H1 (cell line): Measurements from ENCODE around the gene RIBC2. TPM values are rescaled to one million over a fixed set of nuclear protein-coding genes. Genes with fewer than 3 reads are reported as not detected.

Experiments used
- CTCF ChIA-PET: fragments of 300-600 bp; sonication (Branson Sonifier 250); formaldehyde crosslinking; loops from one replicate; lab custom pipeline; 2021; ENCODE audit not compliant: partially characterized antibody; lab: Charles Lee
- POLR2A ChIA-PET: fragments of 300-600 bp; sonication (Branson Sonifier 250); formaldehyde crosslinking; loops from one replicate; lab custom pipeline; 2021; ENCODE audit warnings: inconsistent platforms; ENCODE audit not compliant: partially characterized antibody; lab: Charles Lee
- DNase-seq, 2 experiments: peaks; one replicate each; pipeline versions ENCODE4 v3.0.0 to v3.0.0-alpha.2; 2010 to 2022; ENCODE audit warnings: low spot score in 2 of 2, low read depth in 1 of 2, mixed read lengths in 1 of 2
- FAIRE-seq: peaks from 2 replicates; lab custom pipeline; 2011; peaks lifted over from hg19 to GRCh38; lab: Jason Lieb, UNC
- H2AFZ ChIP-seq: 2 replicates; pipeline ENCODE4 v1.8.1; 2012; ENCODE audit warnings: low read length, inconsistent platforms
- H2AK5ac ChIP-seq: 2 replicates; pipeline ENCODE4 v1.6.1; 2013; ENCODE audit warnings: low read depth, low read length
- H2BK120ac ChIP-seq: replicated peaks from 2 replicates; pipeline ENCODE3; 2013; ENCODE audit warnings: low read depth, low read length, inconsistent platforms
- H2BK12ac ChIP-seq: 2 replicates; pipeline ENCODE4 v1.6.1; 2013; ENCODE audit warnings: low read depth, low read length
- H2BK15ac ChIP-seq: 2 replicates; pipeline ENCODE4 v1.6.1; 2013; ENCODE audit warnings: low read length
- H2BK20ac ChIP-seq: 2 replicates; pipeline ENCODE4 v1.6.1; 2013; ENCODE audit warnings: low read length
- H2BK5ac ChIP-seq: 2 replicates; pipeline ENCODE4 v1.6.1; 2013; ENCODE audit warnings: low read depth, low read length
- H3K14ac ChIP-seq: 2 replicates; pipeline ENCODE4 v1.6.1; 2013; ENCODE audit warnings: inconsistent platforms; ENCODE audit not compliant: insufficient read length
- H3K18ac ChIP-seq: 2 replicates; pipeline ENCODE4 v1.6.1; 2013; ENCODE audit warnings: low read length; ENCODE audit errors: extremely low read depth
- H3K23ac ChIP-seq: 2 replicates; pipeline ENCODE4 v1.6.1; 2013; ENCODE audit warnings: inconsistent platforms; ENCODE audit not compliant: insufficient read length
- H3K23me2 ChIP-seq: 2 replicates; pipeline ENCODE4 v1.6.1; 2013; ENCODE audit warnings: low read depth, low read length
- H3K27ac ChIP-seq: 2 replicates; pipeline ENCODE4 v1.6.1; 2011; ENCODE audit warnings: low read depth, low read length, inconsistent platforms
- H3K27me3 ChIP-seq, 4 experiments: replicated peaks in 1 of 4; 1 replicate in 1 of 4; 2 replicates in 3 of 4; pipeline versions ENCODE4 v1.6.1 to v1.8.1; 2011 to 2013; ENCODE audit warnings: low read length in 3 of 4, mild to moderate bottlenecking in 3 of 4, inconsistent platforms in 2 of 4, mixed read lengths in 2 of 4, moderate library complexity in 1 of 4; ENCODE audit not compliant: control insufficient read depth in 3 of 4, insufficient read depth in 3 of 4; ENCODE audit errors: extremely low read depth in 1 of 4
- H3K36me3 ChIP-seq, 4 experiments: 2 replicates each; pipeline versions ENCODE4 v1.6.1 to v1.8.1; 2011 to 2013; ENCODE audit warnings: mild to moderate bottlenecking in 4 of 4, low read length in 3 of 4, moderate library complexity in 2 of 4, control low read depth in 1 of 4, inconsistent platforms in 1 of 4; ENCODE audit not compliant: insufficient read depth in 4 of 4, control insufficient read depth in 2 of 4
- H3K4ac ChIP-seq: replicated peaks from 2 replicates; pipeline ENCODE3; 2013; ENCODE audit warnings: low read length, low read depth, mixed read lengths, inconsistent platforms; ENCODE audit not compliant: insufficient read length
- H3K4me1 ChIP-seq, 4 experiments: replicated peaks in 1 of 4; 1 replicate in 1 of 4; 2 replicates in 3 of 4; pipeline versions ENCODE4 v1.6.1 to v1.8.1; 2011 to 2013; ENCODE audit warnings: low read length in 3 of 4, inconsistent platforms in 2 of 4, mixed read lengths in 1 of 4; ENCODE audit not compliant: insufficient read depth in 4 of 4, control insufficient read depth in 3 of 4
- H3K4me2 ChIP-seq, 2 experiments: 2 replicates each; pipeline versions ENCODE4 v1.6.1 to v1.8.1; 2011 to 2013; ENCODE audit warnings: low read depth in 2 of 2, low read length in 2 of 2, control low read depth in 1 of 2, inconsistent platforms in 1 of 2, mild to moderate bottlenecking in 1 of 2; ENCODE audit not compliant: insufficient read depth in 1 of 2
- H3K4me3 ChIP-seq, 4 experiments: fragments of 200-600, 300-600 bp in 1 of 4; sonication (generic), shearing (Covaris generic), sonication (Bioruptor Twin) in 1 of 4; 2 replicates each; pipeline versions ENCODE4 v1.5.1 to v1.8.1; 2011 to 2016; ENCODE audit warnings: low read length in 4 of 4, low read depth in 3 of 4, control low read depth in 2 of 4, inconsistent platforms in 2 of 4, mild to moderate bottlenecking in 2 of 4, mixed read lengths in 1 of 4, moderate library complexity in 1 of 4; ENCODE audit not compliant: insufficient read depth in 2 of 4; ENCODE audit errors: extremely low read depth in 1 of 4
- H3K56ac ChIP-seq: replicated peaks from 2 replicates; pipeline ENCODE3; 2013; ENCODE audit warnings: low read depth, mild to moderate bottlenecking, mixed read lengths, low read length, inconsistent platforms; ENCODE audit not compliant: insufficient read length
- H3K79me1 ChIP-seq: 2 replicates; pipeline ENCODE4 v1.6.1; 2013; ENCODE audit warnings: low read depth, low read length, control low read depth
- H3K79me2 ChIP-seq, 2 experiments: 2 replicates each; pipeline versions ENCODE4 v1.6.1 to v1.8.1; 2012 to 2013; ENCODE audit warnings: low read length in 2 of 2, mild to moderate bottlenecking in 2 of 2, inconsistent platforms in 1 of 2; ENCODE audit not compliant: insufficient read depth in 2 of 2, control insufficient read depth in 1 of 2
- H3K9ac ChIP-seq, 4 experiments: replicated peaks in 1 of 4; 1 replicate in 1 of 4; 2 replicates in 3 of 4; pipeline versions ENCODE4 v1.6.1 to v1.8.1; 2011 to 2013; ENCODE audit warnings: low read depth in 3 of 4, low read length in 3 of 4, control low read depth in 2 of 4, mild to moderate bottlenecking in 2 of 4, moderate library complexity in 2 of 4, inconsistent platforms in 1 of 4; ENCODE audit errors: extremely low read depth in 1 of 4
- H3K9me3 ChIP-seq, 2 experiments: 2 replicates each; pipeline versions ENCODE4 v1.6.1 to v1.8.1; 2012 to 2013; ENCODE audit warnings: mild to moderate bottlenecking in 2 of 2, moderate library complexity in 2 of 2, control low read depth in 1 of 2, inconsistent platforms in 1 of 2, low read depth in 1 of 2, low read length in 1 of 2, mixed read lengths in 1 of 2; ENCODE audit not compliant: insufficient read depth in 2 of 2
- H4K20me1 ChIP-seq, 2 experiments: replicated peaks in 1 of 2; 2 replicates each; pipeline versions ENCODE3 to v1.8.1; 2011 to 2013; ENCODE audit warnings: inconsistent platforms in 2 of 2, low read length in 2 of 2, mild to moderate bottlenecking in 1 of 2; ENCODE audit not compliant: insufficient read depth in 2 of 2, control insufficient read depth in 1 of 2
- H4K5ac ChIP-seq: 2 replicates; pipeline ENCODE4 v1.6.1; 2013; ENCODE audit warnings: low read length, low read depth, mixed read lengths, inconsistent platforms; ENCODE audit not compliant: insufficient read length
- H4K8ac ChIP-seq: 2 replicates; pipeline ENCODE4 v1.8.0; 2013; ENCODE audit warnings: mild to moderate bottlenecking, moderate library complexity, low read length, inconsistent platforms; ENCODE audit not compliant: insufficient read depth; ENCODE audit errors: extremely low read depth
- H4K91ac ChIP-seq: replicated peaks from 2 replicates; pipeline ENCODE3; 2013; ENCODE audit warnings: low read length, mixed read lengths, inconsistent platforms; ENCODE audit not compliant: insufficient read length
- CTCF ChIP-seq, 3 experiments: IDR thresholded peaks; 1 replicate in 2 of 3; 2 replicates in 1 of 3; pipeline versions ENCODE4 v1.5.1 to v1.6.1; 2011; ENCODE audit warnings: low read length in 3 of 3, mild to moderate bottlenecking in 3 of 3, inconsistent platforms in 2 of 3, low read depth in 1 of 3, moderate library complexity in 1 of 3; ENCODE audit not compliant: insufficient read depth in 1 of 3; ENCODE audit errors: control extremely low read depth in 1 of 3
- MAX ChIP-seq: IDR thresholded peaks from 2 replicates; pipeline ENCODE4 v1.6.1; 2012; ENCODE audit warnings: inconsistent platforms
- POU5F1 ChIP-seq: IDR thresholded peaks from 2 replicates; pipeline ENCODE4 v1.6.1; 2011; ENCODE audit warnings: low read depth, mild to moderate bottlenecking, low read length, moderate library complexity
- RAD21 ChIP-seq, 2 experiments: IDR thresholded peaks in 1 of 2; conservative IDR thresholded peaks in 1 of 2; 2 replicates each; pipeline ENCODE4 v1.6.1; 2011; ENCODE audit warnings: low read depth in 2 of 2, low read length in 2 of 2, improper control_type of control experiment in 1 of 2, inconsistent platforms in 1 of 2, mild to moderate bottlenecking in 1 of 2, moderate library complexity in 1 of 2
- RBBP5 ChIP-seq: IDR thresholded peaks from 2 replicates; pipeline ENCODE4 v1.7.1; 2012; ENCODE audit warnings: low read depth, mild to moderate bottlenecking, inconsistent platforms, low read length, moderate library complexity, borderline replicate concordance
- SIN3A ChIP-seq, 2 experiments: IDR thresholded peaks in 1 of 2; conservative IDR thresholded peaks in 1 of 2; 2 replicates each; pipeline ENCODE4 v1.6.1; 2011 to 2012; ENCODE audit warnings: low read length in 2 of 2, improper control_type of control experiment in 1 of 2, low read depth in 1 of 2, mild to moderate bottlenecking in 1 of 2
- TAF7 ChIP-seq: optimal IDR thresholded peaks from 2 replicates; pipeline ENCODE3; 2011; ENCODE audit warnings: low read depth, mild to moderate bottlenecking, inconsistent platforms, low read length, moderate library complexity, borderline replicate concordance
- USF2 ChIP-seq: IDR thresholded peaks from 2 replicates; pipeline ENCODE4 v1.6.1; 2011; ENCODE audit warnings: low read length, improper control_type of control experiment
- ZNF274 ChIP-seq: IDR thresholded peaks from 2 replicates; pipeline ENCODE4 v1.7.0; 2012; ENCODE audit warnings: low read length, borderline replicate concordance; ENCODE audit errors: extremely low read depth
- WGBS, 2 experiments: shearing (Covaris generic) in 1 of 2; methylation state at CpG; one replicate each; pipeline versions ENCODE4 v1.1.6 to v1.1.7; 2013 to 2015; ENCODE audit warnings: low lambda C conversion rate in 2 of 2, mixed read lengths in 2 of 2, inconsistent platforms in 1 of 2, low coverage in 1 of 2, missing lambda C conversion rate in 1 of 2; ENCODE audit not compliant: insufficient replicate concordance in 2 of 2, insufficient coverage in 1 of 2, insufficient read length in 1 of 2; ENCODE audit errors: extremely low coverage in 1 of 2, missing lambda C conversion rate in 1 of 2; 5-methylcytosine and 5-hydroxymethylcytosine counted together
- polyA plus RNA-seq, 7 experiments: library from polyadenylated mRNA; depleted of rRNA in 3 of 7; stranded (reverse) in 5 of 7; unstranded in 2 of 7; fragments of >200 nt in 5 of 7; fragments of 200-250 nt in 2 of 7; gene quantifications; 1 replicate in 5 of 7; 2 replicates in 1 of 7; 4 replicates in 1 of 7; pipeline versions ENCODE4 v1.2.1 to v1.2.3, GENCODE V29; 2011 to 2013; ENCODE audit warnings: missing spikeins in 2 of 7, mixed read lengths in 2 of 7
- total RNA-seq: library from RNA; stranded (reverse); fragmentation: NEBNext Ultra II Directional; extraction: Animal tissue kit (Norgen Biotek cat#: 25700); gene quantifications from 2 replicates; pipeline ENCODE4 v1.2.1, GENCODE V29; 2021

Gene RIBC2
- total and polyA plus RNA-seq, 2 of the 8 experiments (the other 6 are each of a cell fraction or from before 2014, with no cell fraction given) = 0.79 to 2.1 TPM

GRCh38 chr22:45441138-45441537 is 27.6 kb downstream of the RIBC2 start:
- DNase-seq (no peak), FAIRE-seq (peak; percentile 69)
- no peak for TF ChIP-seq TAF7
- peak; percentile 66 for TF ChIP-seq MAX
- no peak for TF ChIP-seq RBBP5
- peak; percentile 44 to 70 (median 58) for TF ChIP-seq CTCF (IDR thresholded peaks at IDR 0.05; ENCODE audit: control extremely low read depth in 1 of 3, insufficient read depth in 1 of 3, low read depth in 1 of 3, low read length in 3 of 3)
- TF ChIP-seq RAD21 (IDR thresholded peaks at IDR 0.05 in 1 of 2, conservative IDR thresholded peaks at IDR 0.05 in 1 of 2; ENCODE audit: low read depth in 2 of 2, low read length in 2 of 2) = peak; percentile 56 to 67
- no peak for TF ChIP-seq ZNF274
- peak in 1 of 2 experiments; percentile 58; a peak in 1 of 4 replicates for TF ChIP-seq SIN3A (conservative IDR thresholded peaks at IDR 0.05 in 1 of 2, IDR thresholded peaks at IDR 0.05 in 1 of 2; ENCODE audit: low read depth in 1 of 2, low read length in 2 of 2)
- TF ChIP-seq USF2 = no peak
- no peak for TF ChIP-seq POU5F1

More at GRCh38 chr22:45441138-45441537, 27.6 kb downstream of the RIBC2 start:
- Histone ChIP-seq H2BK12ac (no peak overlapping the region), H4K8ac (no peak overlapping the region), H3K23me2 (no peaks in the 10 kb centered on the region), H2AK5ac (no peak overlapping the region), H3K23ac (no peak overlapping the region), H3K18ac (no peak overlapping the region), H2BK20ac (no peak overlapping the region), H3K4me1 (no peaks in the 10 kb centered on the region; a peak in 2 of 7 replicates), H3K79me1 (no peaks in the 10 kb centered on the region), H3K79me2 (no peaks in the 10 kb centered on the region), H3K4ac (no peak overlapping the region), H3K27me3 (no peaks in the 10 kb centered on the region), H2BK5ac (no peak overlapping the region), H2AFZ (no peak overlapping the region), H3K27ac (no peak overlapping the region), H4K20me1 (no peaks in the 10 kb centered on the region), H3K56ac (no peak overlapping the region), H4K5ac (no peak overlapping the region), H3K4me2 (no peak overlapping the region), H3K9ac (no peak overlapping the region), H3K36me3 (no peaks in the 10 kb centered on the region), H3K9me3 (no peaks in the 10 kb centered on the region), H3K4me3 (no peak overlapping the region), H3K14ac (no peak overlapping the region), H2BK15ac (no peak overlapping the region), H4K91ac (no peak overlapping the region), H2BK120ac (no peak overlapping the region)
- POLR2A ChIA-PET = no interaction called here
- CTCF ChIA-PET = interaction anchor here (1.1 to 6.5 kb wide), 10 partner anchors 9 to 147 kb away, joined by 3 to 30 read pairs (median 5); no protein-coding TSS in a partner anchor
- WGBS, 2 experiments = 72% methylated on average over 10 of the region's 10 CpGs; no CpG with 5 or more reads in 1 of the 2 experiments
